Kidney (tissue), 14 donors: ENCODE results near the gene FUS. TPM values are rescaled to one million over a fixed set of nuclear protein-coding genes. Genes with fewer than 3 reads are reported as not detected.

Experiments used
- DNase-seq, 5 donors: peaks; one replicate each; pipeline ENCODE4 v3.0.0-alpha.2; 2013 to 2020
- FAIRE-seq: peaks from 2 replicates; lab custom pipeline; 2012; peaks lifted over from hg19 to GRCh38; lab: Jason Lieb, UNC
- H3K27ac ChIP-seq, 2 donors: one replicate each; pipeline ENCODE4 v1.7.0; 2013; ENCODE audit warnings: low read depth in 2 of 2, low read length in 2 of 2, inconsistent platforms in 1 of 2
- H3K27me3 ChIP-seq: one replicate; pipeline ENCODE4 v1.7.1; 2013; ENCODE audit warnings: low read length, inconsistent platforms; ENCODE audit not compliant: control insufficient read depth, insufficient read depth
- H3K36me3 ChIP-seq, 3 donors: one replicate each; pipeline versions ENCODE4 v1.7.0 to v1.7.1; 2013; ENCODE audit warnings: low read length in 3 of 3, control low read depth in 1 of 3, inconsistent platforms in 1 of 3; ENCODE audit not compliant: insufficient read depth in 3 of 3, control insufficient read depth in 2 of 3
- H3K4me1 ChIP-seq, 3 donors: one replicate each; pipeline versions ENCODE4 v1.7.0 to v1.7.1; 2013; ENCODE audit warnings: low read length in 3 of 3, inconsistent platforms in 1 of 3, low read depth in 1 of 3; ENCODE audit not compliant: control insufficient read depth in 2 of 3, insufficient read depth in 2 of 3
- H3K4me3 ChIP-seq, 3 donors: one replicate each; pipeline versions ENCODE4 v1.7.0 to v1.8.1; 2013; ENCODE audit warnings: low read length in 3 of 3, control low read depth in 1 of 3, inconsistent platforms in 1 of 3
- H3K9ac ChIP-seq, 3 donors: one replicate each; pipeline versions ENCODE4 v1.7.0 to v1.7.1; 2013; ENCODE audit warnings: low read length in 3 of 3, control low read depth in 1 of 3, inconsistent platforms in 1 of 3
- H3K9me3 ChIP-seq, 3 donors: one replicate each; pipeline versions ENCODE4 v1.7.0 to v1.7.1; 2013; ENCODE audit warnings: low read length in 3 of 3, control low read depth in 1 of 3, inconsistent platforms in 1 of 3; ENCODE audit not compliant: control insufficient read depth in 2 of 3, insufficient read depth in 1 of 3
- intact Hi-C: fragments of 100-400 bp; cut with DNase I; formaldehyde crosslinking; loops from one replicate; pipeline ENCODE4 v1.11.1; 2022
- polyA plus RNA-seq: library from polyadenylated mRNA; stranded (reverse); fragments of 350-450 nt; fragmentation: Illumina TruSeq; extraction: RNeasy Lipid Tissue Mini Kit (QIAGEN cat#74804); gene quantifications from one replicate; pipeline ENCODE4 v1.2.3, GENCODE V29; 2014; ENCODE audit warnings: low read depth, low replicate concordance; ENCODE audit not compliant: insufficient read depth
- total RNA-seq: library from RNA; stranded (reverse); fragmentation: NEBNext Ultra II Directional; extraction: Animal tissue kit (Norgen Biotek cat#: 25700); gene quantifications from one replicate; pipeline ENCODE4 v1.2.1, GENCODE V29; 2021
- TF ChIP-seq, protein P1 (sequence below): IDR thresholded peaks from 3 replicates; pipeline ENCODE4 v1.5.1; 2012; ENCODE audit warnings: mild to moderate bottlenecking, moderate library complexity, borderline replicate concordance; ENCODE audit not compliant: insufficient read depth; ENCODE audit errors: extremely low read depth
- donor health status: control.
- donor health status: control.
- donor health status: control.
- donor health status: control.
- donor health status: control.
- donor health status: DM: yes; HTN: yes; CAD: no.
- donor health status: Normal renal cell carcinoma (clear cell type).

Gene FUS
- total and polyA plus RNA-seq, 2 donors from 2014 or later: 180 to 333 TPM

- intact Hi-C loops: no loop called here
- TF ChIP-seq, protein P1, sequence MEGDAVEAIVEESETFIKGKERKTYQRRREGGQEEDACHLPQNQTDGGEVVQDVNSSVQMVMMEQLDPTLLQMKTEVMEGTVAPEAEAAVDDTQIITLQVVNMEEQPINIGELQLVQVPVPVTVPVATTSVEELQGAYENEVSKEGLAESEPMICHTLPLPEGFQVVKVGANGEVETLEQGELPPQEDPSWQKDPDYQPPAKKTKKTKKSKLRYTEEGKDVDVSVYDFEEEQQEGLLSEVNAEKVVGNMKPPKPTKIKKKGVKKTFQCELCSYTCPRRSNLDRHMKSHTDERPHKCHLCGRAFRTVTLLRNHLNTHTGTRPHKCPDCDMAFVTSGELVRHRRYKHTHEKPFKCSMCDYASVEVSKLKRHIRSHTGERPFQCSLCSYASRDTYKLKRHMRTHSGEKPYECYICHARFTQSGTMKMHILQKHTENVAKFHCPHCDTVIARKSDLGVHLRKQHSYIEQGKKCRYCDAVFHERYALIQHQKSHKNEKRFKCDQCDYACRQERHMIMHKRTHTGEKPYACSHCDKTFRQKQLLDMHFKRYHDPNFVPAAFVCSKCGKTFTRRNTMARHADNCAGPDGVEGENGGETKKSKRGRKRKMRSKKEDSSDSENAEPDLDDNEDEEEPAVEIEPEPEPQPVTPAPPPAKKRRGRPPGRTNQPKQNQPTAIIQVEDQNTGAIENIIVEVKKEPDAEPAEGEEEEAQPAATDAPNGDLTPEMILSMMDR: no peak
- Histone ChIP-seq H3K36me3 (no peaks in the 10 kb centered on the region), H3K27ac (no peak overlapping the region), H3K9ac (peak overlapping the region in 1 of 3 donors; percentile 55), H3K27me3 (no peaks in the 10 kb centered on the region), H3K9me3 (no peaks in the 10 kb centered on the region), H3K4me1 (peaks cover 0 to 12% (median 0%) of the 10 kb centered on the region in 3 donors), H3K4me3 (peak overlapping the region; percentile 58 to 66 (median 64))
- DNase-seq (peak in 4 of 5 donors; percentile 39 to 75 (median 52)), FAIRE-seq (no peak)
Measured at GRCh38 chr16:31201582-31202413, 21.9 kb downstream of the FUS start.

GRCh38 chr16:31202414-31203375 is 22.8 kb downstream of the FUS start, which contains the start of gene PYCARD:
Gene PYCARD (minus strand): TSS chr16:31202760. CDS start chr16:31202690, 70 bp downstream.
- H3K36me3 ChIP-seq: no peaks in the 10 kb centered on the region
- TF ChIP-seq, protein P1: no peak
- H3K4me3 ChIP-seq: peak within 1 kb of the TSS; percentile 58 to 66 (median 64)
- DNase-seq (peak; percentile 48 to 86 (median 67)), FAIRE-seq (no peak)
- H3K27me3 ChIP-seq: no peaks in the 10 kb centered on the region
- H3K4me1 ChIP-seq: peaks cover 0 to 12% (median 0%) of the 10 kb centered on the region in 3 donors
- no peaks in the 10 kb centered on the region for H3K9me3 ChIP-seq
- intact Hi-C loops: no loop called here
- peak within 1 kb of the TSS in 2 of 3 donors; percentile 11 to 55 for H3K9ac ChIP-seq
- no peak within 1 kb of the TSS for H3K27ac ChIP-seq

DNA sequence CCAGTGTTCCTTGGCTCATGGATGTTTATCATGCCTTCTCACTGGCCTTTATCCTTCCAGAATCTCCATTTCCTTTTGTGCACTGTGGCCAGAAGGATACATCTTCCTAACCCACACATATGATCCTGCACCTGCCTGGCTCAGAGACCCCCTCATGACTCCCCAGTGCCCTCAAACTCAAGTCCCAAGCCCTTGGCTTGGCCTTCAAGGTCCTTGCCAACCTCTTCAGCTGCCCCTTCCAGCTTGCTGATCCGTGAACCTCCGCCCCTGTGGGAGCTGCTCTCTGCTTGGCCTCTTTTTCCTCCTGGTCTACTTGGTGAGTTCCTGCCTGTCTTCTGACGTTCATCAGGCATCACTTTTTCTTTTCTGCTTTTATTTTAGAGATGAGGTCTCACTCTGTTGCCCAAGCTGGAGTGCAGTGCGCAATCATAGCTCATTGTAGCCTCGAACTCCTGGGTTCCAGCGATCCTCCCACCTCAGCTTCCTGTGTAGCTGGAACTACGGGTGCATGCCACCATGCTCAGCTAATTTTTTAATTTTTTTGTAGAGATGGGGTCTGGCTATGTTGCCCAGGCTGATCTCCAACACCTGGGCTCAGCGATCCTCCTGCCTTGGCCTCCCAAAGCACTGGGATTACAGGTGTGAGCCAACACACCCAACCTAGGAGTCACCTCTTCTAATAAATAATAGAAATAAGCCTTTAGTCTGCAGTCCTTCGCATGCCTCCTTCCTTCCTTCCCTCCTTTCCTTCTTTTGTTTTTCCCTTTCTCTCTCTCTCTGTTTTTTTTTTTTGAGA is 25.1 kb downstream of the FUS start:
- H3K27ac ChIP-seq: no peak overlapping the region
- FAIRE-seq (no peak), DNase-seq (no peak)
- no peaks in the 10 kb centered on the region for H3K36me3 ChIP-seq
- H3K9me3 ChIP-seq: no peaks in the 10 kb centered on the region
- no peak overlapping the region for H3K4me3 ChIP-seq
- H3K4me1 ChIP-seq: peaks cover 0 to 12% (median 0%) of the 10 kb centered on the region in 3 donors
- H3K9ac ChIP-seq: no peak overlapping the region
- TF ChIP-seq, protein P1: no peak
- no peaks in the 10 kb centered on the region for H3K27me3 ChIP-seq
- intact Hi-C loops: no loop called here
